ENCODE data around the gene TFAP2E.

Gene TFAP2E

GRCh38 chr1:35587736-35588135 is 14.6 kb downstream of the TFAP2E start:
- TF ChIP-seq EZH2phosphoT487 (IDR thresholded peaks at IDR 0.05; ENCODE audit: low read depth) (no peak), CTCF (IDR thresholded peaks at IDR 0.05; ENCODE audit: low read depth, low read length) (no peak)
- Histone ChIP-seq H3K4me3 (ENCODE audit: low read length) (no peak overlapping the region), H3K9me3 (ENCODE audit: insufficient read depth, low read length) (no peaks in the 10 kb centered on the region), H3K9ac (ENCODE audit: low read length) (no peak overlapping the region), H3K79me2 (ENCODE audit: low read length) (no peaks in the 10 kb centered on the region), H3K4me2 (ENCODE audit: low read length) (no peak overlapping the region), H3K27ac (ENCODE audit: low read length) (no peak overlapping the region), H2AFZ (ENCODE audit: low read depth, low read length) (no peak overlapping the region), H3K27me3 (ENCODE audit: low read depth, low read length) (no peaks in the 10 kb centered on the region), H3K36me3 (replicated peaks; ENCODE audit: low read depth, low read length) (no peaks in the 10 kb centered on the region), H4K20me1 (ENCODE audit: insufficient read depth, low read length) (no peaks in the 10 kb centered on the region), H3K4me1 (ENCODE audit: low read length) (no peaks in the 10 kb centered on the region)

GRCh38 chr1:35588197-35588910 is 15.2 kb downstream of the TFAP2E start:
- Histone ChIP-seq H3K9ac (ENCODE audit: low read length) (no peak overlapping the region), H2AFZ (ENCODE audit: low read depth, low read length) (no peak overlapping the region), H3K4me3 (ENCODE audit: low read length) (no peak overlapping the region), H4K20me1 (ENCODE audit: insufficient read depth, low read length) (no peaks in the 10 kb centered on the region), H3K27me3 (ENCODE audit: low read depth, low read length) (no peaks in the 10 kb centered on the region), H3K27ac (ENCODE audit: low read length) (no peak overlapping the region), H3K4me2 (ENCODE audit: low read length) (no peak overlapping the region), H3K79me2 (ENCODE audit: low read length) (no peaks in the 10 kb centered on the region), H3K36me3 (replicated peaks; ENCODE audit: low read depth, low read length) (no peaks in the 10 kb centered on the region), H3K9me3 (ENCODE audit: insufficient read depth, low read length) (no peaks in the 10 kb centered on the region), H3K4me1 (ENCODE audit: low read length) (no peaks in the 10 kb centered on the region)
- no peak for TF ChIP-seq EZH2phosphoT487 (IDR thresholded peaks at IDR 0.05; ENCODE audit: low read depth)
- TF ChIP-seq CTCF (IDR thresholded peaks at IDR 0.05; ENCODE audit: low read depth, low read length), result no peak

DNA sequence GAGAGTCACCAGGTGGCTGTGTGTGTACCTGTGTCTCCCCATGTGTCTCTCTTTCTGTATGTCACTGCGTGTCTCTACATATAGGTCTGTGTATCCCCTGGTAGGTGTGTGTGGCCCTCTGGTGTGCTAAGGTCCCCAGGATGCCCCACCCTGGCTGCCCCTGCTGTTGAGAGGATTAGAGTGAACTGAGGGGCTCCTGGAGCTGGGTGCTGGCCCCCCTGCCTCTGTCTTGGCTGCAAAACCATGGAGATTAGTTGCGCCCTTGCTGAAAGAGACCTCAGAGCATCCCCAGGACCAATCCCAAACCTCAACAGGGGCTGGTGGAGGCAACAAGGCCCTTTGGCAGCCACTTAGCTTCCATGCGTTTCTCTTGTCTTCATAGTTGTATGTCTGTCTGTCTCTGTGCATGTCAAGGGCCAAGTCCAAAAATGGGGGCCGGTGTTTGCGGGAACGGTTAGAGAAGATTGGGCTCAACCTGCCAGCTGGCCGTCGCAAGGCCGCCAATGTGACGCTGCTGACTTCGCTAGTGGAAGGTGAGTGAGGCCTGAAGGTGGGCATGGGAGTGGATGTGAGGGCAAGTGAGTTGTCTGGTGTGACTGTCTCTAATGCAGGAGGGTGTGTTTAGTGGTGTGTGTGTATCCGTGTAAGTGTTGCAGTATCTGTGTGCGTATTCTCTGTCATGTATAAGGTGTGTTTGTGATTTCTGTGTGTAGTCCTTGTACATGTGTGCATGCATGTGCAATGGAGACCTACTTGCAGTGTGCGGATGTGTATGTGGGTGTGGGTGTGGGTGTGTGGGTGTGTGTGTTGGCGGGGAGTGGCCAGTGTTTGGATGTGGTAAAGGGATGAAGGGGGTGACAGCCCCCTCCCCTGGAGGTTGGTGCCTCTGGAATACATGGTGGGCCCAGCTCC is 16.7 kb downstream of the TFAP2E start:
- Histone ChIP-seq H3K9me3 (ENCODE audit: insufficient read depth, low read length) (no peaks in the 10 kb centered on the region), H3K4me2 (ENCODE audit: low read length) (no peak overlapping the region), H3K4me3 (ENCODE audit: low read length) (no peak overlapping the region), H3K36me3 (replicated peaks; ENCODE audit: low read depth, low read length) (no peaks in the 10 kb centered on the region), H3K27me3 (ENCODE audit: low read depth, low read length) (no peaks in the 10 kb centered on the region), H4K20me1 (ENCODE audit: insufficient read depth, low read length) (no peaks in the 10 kb centered on the region), H3K27ac (ENCODE audit: low read length) (no peak overlapping the region), H2AFZ (ENCODE audit: low read depth, low read length) (no peak overlapping the region), H3K79me2 (ENCODE audit: low read length) (no peaks in the 10 kb centered on the region), H3K9ac (ENCODE audit: low read length) (no peak overlapping the region), H3K4me1 (ENCODE audit: low read length) (no peaks in the 10 kb centered on the region)
- TF ChIP-seq EZH2phosphoT487 (IDR thresholded peaks at IDR 0.05; ENCODE audit: low read depth) (no peak), CTCF (IDR thresholded peaks at IDR 0.05; ENCODE audit: low read depth, low read length) (no peak)

DNA sequence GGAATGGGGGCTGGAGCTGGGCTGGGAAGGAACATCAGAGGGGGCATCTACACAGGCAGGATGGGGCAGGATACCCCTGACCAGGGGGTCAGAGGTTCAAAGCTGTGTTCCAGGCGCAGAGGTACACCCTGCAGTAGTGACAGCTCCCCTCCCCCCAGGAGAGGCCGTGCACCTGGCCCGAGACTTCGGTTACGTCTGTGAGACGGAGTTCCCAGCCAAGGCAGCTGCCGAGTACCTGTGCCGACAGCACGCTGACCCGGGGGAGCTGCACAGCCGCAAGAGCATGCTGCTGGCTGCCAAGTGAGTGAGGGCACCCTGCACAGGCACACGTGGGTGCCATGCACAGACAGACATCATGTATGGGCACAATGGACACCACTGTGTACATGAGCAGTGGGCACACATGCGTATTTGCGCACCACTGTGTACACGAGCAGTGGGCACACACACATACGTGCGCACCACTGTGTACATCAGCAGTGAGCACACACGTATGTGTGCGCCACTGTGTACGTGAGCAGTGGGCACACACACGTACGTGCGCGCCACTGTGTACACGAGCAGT is 17.4 kb downstream of the TFAP2E start:
- H3K36me3 ChIP-seq (replicated peaks; ENCODE audit: low read depth, low read length), result no peaks in the 10 kb centered on the region
- H3K9me3 ChIP-seq (ENCODE audit: insufficient read depth, low read length), result no peaks in the 10 kb centered on the region
- no peak overlapping the region for H2AFZ ChIP-seq (ENCODE audit: low read depth, low read length)
- no peak overlapping the region for H3K4me2 ChIP-seq (ENCODE audit: low read length)
- H3K27me3 ChIP-seq (ENCODE audit: low read depth, low read length), result no peaks in the 10 kb centered on the region
- H3K79me2 ChIP-seq (ENCODE audit: low read length), result no peaks in the 10 kb centered on the region
- H3K9ac ChIP-seq (ENCODE audit: low read length), result no peak overlapping the region
- H4K20me1 ChIP-seq (ENCODE audit: insufficient read depth, low read length), result no peaks in the 10 kb centered on the region
- no peak overlapping the region for H3K27ac ChIP-seq (ENCODE audit: low read length)
- H3K4me3 ChIP-seq (ENCODE audit: low read length), result no peak overlapping the region
- no peaks in the 10 kb centered on the region for H3K4me1 ChIP-seq (ENCODE audit: low read length)
- no peak for TF ChIP-seq CTCF (IDR thresholded peaks at IDR 0.05; ENCODE audit: low read depth, low read length)
- no peak for TF ChIP-seq EZH2phosphoT487 (IDR thresholded peaks at IDR 0.05; ENCODE audit: low read depth)
